GM15510 (cell line): Measurements from ENCODE around the gene IREB2.

Experiments used
- POLR2A ChIP-seq: IDR thresholded peaks from 3 replicates; pipeline ENCODE4 v1.6.1; 2011; ENCODE audit warnings: borderline replicate concordance; ENCODE audit not compliant: insufficient read length; ENCODE audit errors: extremely low read depth

The IREB2 gene

DNA sequence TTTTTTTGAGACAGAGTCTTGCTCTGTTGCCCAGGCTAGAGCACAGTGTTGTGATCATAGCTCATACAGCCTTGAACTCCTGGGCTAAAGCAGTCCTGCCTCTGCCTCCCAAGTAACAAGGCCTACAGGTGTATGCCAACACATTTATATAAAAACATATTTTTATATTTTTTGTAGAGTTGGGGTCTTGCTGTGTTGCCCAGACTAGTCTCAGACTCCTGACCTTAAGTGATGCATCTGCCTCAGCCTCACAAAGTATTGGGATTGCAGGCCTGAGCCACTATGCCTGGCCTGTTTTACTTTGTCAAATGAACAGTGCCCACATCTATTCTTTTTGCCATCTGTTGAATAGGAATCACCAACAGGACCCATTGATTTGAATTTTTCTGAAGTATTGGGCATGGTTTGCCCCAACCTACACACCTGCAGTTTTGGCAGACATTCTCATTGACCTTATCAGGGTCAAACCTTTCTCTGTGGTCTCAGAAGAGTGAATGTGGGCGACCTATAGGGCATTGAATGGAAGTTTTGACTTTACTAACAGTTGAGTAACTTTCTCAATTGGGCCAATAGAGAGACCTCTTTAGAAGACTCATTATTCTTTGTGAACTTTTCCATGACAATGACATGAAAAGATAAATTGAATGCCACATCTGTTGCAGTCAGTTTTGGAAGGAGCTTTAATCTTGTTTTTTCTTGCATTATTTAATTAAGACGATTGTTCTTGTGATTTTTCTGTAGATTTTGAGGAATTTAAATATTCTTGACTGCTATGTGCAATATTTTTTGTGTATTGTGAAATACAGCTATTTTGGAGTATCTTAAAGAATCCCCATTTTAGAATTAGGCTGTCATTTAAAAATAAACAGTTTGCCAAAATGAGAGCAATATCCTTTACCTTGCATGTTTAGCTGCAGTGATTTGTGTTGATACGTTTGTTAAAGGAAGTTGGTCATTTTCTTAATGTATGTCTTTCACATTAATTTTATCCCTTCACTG is 2.7 kb downstream of the IREB2 start:
- TF ChIP-seq POLR2A, result no peak

DNA sequence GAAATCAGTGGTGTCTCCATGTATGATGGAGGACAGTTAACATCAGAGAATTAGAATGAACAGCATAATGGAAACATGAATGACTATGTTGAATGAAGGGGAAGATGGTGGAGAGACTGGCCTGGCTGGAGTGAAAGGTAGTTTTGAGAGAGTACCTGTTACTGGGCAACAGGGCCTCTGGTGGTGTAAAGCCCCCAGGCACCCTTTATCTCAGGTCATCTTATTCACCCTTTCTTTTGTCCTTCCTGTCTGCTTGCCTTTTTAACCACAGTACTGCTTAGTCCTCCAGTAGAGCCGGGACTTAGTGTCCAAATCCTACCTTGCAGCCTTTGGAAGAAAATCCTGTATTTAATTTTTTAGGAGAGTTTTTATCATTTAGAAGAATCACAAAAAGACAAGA is 6.2 kb downstream of the IREB2 start:
- no peak for TF ChIP-seq POLR2A

DNA sequence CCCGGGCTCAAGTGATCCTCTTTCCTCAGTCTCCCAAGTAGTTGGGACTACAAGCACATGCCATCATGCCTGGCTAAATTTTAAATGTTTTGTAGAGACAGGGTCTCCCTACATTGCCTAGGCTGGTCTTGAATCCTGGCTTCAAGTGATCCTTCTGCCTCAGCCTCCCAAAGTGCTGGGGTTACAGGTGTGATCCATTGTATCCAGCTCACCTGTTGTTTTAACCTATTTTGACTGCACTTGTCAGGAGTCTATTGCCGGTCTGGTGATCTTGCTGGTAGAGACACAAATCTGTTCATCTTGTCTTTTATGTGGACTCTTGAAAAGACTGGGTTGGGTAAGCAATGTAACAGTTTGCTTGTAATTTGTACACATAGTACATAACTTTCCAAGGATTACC is 7.9 kb downstream of the IREB2 start:
- no peak for TF ChIP-seq POLR2A

DNA sequence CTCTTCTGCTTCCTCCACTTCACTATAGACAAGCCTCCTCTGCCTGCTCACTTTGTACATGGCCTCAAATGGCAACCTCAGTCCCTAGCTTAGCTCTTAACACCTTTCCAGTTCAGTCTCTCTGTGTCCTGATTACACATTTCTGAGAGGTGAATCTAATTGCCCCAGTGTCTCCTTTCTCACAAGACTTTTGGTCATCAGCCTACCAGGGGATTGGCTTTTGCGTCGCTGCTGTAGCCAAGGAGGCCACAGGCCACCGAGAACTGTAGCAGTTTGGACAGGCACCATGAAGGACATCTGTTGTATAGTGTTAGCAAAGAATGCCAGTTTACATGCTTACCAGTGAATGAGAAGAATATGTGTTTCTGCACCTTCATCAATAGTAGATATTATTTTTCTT is 8.5 kb downstream of the IREB2 start:
- TF ChIP-seq POLR2A, result no peak

DNA sequence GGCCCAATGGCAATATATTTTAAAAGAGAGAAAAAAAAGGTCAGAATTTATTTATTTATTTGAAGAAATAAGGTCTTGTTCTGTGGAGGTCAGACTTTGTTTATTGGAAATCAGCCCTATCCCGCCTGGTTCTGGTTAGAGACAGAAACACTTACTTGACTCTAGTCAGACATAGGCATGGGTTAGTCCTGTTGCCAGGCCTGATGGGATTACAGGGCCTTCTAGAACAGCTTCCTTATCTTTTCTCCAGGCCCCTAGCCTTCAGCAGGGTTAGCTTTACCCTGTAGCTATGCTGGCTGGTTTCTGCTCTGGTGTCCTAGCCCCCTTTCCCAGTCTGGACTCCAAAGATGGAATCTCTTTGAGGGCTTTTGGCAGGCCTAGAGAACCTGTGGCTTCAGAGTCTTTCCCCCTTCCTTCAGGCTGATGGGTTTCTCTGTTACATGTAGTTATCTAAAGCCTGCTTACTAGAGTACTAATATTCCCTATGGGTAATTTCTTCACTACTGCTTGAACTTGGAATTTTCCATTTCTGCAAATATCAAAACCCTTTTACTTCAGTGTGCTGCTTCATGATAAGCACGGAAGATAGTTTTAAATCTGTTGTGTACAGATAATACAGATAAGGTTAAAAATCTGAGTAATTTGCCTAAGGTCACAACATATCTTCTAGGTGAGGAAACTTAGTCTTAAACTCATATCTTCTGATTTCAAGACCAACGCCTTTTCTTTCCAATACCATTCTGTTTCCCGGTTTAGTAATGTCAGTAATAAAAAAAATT is 10.6 kb downstream of the IREB2 start:
- TF ChIP-seq POLR2A, result no peak

DNA sequence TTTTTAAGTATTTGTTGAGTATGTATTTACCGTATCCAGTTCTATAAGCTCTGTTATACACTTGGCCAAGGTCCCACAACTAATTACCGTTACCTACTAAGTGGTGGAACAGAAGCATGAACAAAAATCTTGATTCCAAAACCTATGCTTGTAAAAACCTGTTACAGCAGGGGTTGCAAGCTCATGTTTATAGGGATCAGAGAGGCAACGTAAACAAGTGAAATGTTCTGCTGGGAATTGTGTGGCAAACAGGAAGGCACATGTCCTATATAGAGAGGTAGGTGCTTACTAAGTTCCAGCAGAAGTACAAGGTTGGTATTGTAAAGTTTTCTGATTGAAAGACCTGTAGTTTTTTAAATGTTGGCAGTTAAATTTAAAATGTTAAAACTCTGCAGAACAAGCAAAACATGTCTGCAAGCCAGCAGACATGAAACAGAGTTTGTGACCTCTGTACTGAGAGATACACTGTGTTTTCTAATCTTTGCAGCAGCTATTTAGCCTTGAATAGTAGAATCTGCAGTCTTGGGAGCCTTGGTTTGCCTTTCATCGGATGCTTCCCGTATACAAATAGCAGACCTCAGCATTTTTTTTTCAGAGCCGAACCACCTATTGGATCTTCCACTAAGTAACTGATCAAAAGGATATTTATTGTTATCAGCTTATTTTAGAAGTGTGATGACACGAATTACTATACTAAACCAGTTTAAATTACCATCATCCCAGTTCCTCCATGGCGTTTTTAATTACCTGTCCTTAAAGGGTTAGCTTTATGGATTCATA is 11.4 kb downstream of the IREB2 start:
- no peak for TF ChIP-seq POLR2A

DNA sequence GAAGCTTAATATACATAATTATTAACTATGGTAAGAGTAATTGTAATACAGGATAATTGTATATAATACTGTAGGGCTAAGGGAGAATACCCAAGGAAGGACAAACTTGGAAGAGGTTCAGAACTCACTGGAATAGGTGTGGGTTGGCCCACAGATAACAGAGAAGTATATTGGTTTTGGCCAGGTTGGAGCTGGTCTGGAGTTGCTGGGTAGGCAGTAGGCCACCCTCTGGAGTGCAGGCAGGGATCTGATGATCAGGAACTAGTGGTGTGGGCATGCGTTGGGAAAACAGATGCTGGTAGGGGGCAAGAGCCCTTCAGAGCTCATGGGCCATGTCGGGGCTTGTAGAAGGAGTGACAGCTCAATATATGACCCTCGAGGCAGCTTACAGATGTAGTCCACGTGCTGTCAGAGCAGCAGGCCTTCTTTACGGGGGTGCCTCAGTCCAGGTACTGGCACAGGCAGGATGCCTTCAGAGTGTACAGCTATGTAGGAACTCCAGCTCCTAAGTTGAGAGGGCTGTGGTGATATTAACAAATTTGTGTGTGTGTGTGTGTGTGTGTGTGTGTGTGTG is 12.4 kb downstream of the IREB2 start:
- no peak for TF ChIP-seq POLR2A

DNA sequence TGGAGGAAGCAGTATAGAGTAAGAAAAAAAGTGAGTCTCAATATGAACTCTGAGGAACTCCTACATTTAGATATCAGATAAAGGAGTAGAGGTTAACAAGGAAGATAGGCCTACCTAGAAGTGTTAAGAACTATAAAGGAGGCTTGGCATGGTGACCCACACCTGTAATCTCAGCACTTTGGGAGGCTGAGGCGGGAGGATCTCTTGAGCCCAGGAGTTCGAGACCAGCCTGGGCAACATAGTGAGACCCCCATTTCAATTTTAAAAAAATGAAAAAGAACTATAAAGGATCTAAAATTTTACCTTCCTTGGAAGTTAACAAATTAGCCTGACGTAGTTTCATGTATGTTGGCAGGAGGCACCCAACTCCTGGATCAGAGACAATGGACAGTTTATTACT is 14.5 kb downstream of the IREB2 start:
- TF ChIP-seq POLR2A, result no peak

DNA sequence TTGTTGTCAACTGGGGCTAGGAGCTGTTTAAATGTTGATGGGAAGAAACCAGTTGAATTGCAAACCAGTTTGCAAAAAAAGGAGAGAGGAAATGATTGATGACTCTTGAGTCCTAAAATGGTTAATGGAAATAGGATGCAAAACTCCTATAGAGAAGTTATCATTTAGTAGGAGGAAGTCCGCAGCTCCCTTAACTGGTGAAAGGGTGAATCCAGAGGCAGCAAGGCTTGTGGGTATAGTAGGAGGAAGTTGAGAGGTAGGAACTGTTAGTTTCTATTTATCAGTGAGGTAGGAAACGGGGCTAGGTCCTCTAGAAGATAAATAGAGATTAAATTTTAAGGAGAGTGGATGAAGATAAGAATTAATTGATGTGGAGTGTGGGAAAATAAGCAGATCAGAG is 15.4 kb downstream of the IREB2 start:
- TF ChIP-seq POLR2A, result no peak

DNA sequence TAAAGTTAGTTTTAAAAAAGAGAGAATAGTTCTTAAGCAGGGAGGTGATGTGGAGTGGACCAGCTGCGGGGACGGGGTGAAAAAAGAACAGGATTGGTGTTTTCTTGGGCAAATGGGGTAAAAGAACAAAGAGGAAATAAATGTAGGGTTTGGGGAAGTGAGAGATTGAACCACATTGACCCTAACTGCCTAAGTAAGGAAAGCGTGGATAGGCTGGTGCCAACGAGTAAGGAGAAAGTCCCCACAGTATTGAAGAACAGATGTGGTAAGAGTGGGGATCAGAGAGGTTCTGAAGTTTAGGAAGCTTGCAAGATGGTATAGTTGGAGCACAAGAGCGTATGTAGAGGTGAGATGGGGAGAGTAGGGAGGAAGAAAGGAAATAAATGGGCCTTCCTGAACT is 17.0 kb downstream of the IREB2 start:
- TF ChIP-seq POLR2A, result no peak

DNA sequence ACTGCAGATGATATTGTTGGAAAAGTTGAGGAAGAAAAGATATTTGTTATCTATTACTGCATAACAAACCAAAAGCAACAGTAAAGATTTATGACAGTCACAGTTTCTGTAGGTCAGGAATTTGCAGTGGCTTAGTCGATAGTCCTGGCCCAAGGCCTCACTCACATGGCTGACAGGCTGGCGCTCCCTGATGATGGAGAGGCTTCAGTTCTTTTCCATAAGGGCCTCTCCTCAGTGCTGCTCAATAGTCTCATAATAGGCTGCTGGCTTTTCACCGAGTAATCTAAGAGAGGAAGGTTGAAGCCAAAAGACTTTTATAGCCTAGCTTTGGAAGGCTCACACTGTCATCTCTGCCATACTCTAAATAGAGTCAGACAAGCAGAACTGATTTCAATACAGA is 17.7 kb downstream of the IREB2 start:
- TF ChIP-seq POLR2A, result no peak

DNA sequence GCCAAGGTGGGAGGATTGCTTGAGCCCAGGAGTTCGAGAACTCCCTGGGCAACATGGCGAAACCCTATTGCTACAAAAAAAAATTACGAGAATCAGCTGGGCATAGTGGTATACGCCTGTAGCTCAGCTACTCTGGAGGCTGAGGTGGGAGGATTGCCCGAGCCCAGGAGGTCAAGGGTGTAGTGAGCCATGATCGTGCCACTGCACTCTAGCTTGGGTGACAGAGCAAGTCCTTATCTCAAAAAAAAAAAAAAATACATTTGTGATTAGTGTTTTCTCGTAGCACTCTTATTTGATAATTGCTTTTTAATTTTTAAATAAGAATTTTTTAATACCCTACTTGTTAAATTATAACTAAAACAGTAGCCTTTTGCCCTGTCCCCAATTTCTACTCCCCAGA is 18.4 kb downstream of the IREB2 start:
- no peak for TF ChIP-seq POLR2A

DNA sequence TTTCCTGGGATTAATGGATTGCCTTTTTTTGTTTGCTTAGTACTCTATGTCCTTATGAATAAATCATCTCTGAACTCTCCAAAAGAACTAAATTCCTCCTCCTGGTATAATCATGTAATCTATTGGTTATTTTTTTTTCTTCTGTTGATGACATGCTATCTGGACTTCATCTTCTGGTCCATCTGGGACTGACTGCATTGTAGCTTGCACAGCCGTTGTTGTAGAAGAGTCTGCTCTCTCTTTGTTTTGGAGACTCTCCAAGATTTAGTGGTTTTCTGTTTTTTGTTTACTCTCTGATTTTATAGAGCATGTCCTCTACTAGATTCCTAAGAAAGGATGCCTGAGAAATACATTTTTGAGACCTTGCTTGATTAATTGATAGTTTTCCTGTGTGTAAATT is 19.1 kb downstream of the IREB2 start:
- TF ChIP-seq POLR2A, result no peak

DNA sequence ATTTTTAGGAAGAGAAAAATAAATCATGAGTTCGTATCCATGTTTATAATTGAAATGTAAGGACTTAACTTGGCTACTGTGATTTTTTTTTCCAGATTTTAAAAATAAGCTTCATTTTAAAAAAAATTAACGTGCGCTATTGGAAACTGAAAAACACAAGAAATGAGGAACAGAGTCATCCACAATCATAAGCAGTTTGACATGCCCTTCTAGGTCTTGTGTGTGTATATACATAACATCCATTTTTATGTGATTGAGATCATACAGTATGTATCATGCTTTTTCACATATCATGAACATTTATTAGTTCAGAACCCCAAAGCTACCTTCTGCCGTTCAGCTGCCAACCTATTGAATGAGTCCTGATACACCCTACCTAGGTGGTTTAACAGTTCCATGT is 22.7 kb downstream of the IREB2 start:
- TF ChIP-seq POLR2A, result no peak
